Sigmoid colon (tissue), 7 donors: ENCODE results near the gene APOL2. TPM values are rescaled to one million over a fixed set of nuclear protein-coding genes. Genes with fewer than 3 reads are reported as not detected.
"Not testable (repeated sequence)": the region's sequence is repeated elsewhere in the genome, so short reads cannot be mapped to it uniquely, and the experiment has no call there.

Experiments
- DNase-seq: peaks from one replicate; pipeline ENCODE4 v3.0.0-alpha.2; 2019
- H3K27ac ChIP-seq, 4 donors: fragments of 200-600 bp; sonication (generic); one replicate each; pipeline ENCODE4 v1.5.1; 2016 to 2019; ENCODE audit warnings: mild to moderate bottlenecking in 1 of 4
- H3K27me3 ChIP-seq, 3 donors: fragments of 200-600 bp; sonication (generic); one replicate each; pipeline ENCODE4 v1.5.1; 2019; ENCODE audit warnings: mild to moderate bottlenecking in 1 of 3
- H3K36me3 ChIP-seq, 4 donors: fragments of 200-600 bp; sonication (generic); one replicate each; pipeline ENCODE4 v1.5.1; 2016 to 2019
- H3K4me1 ChIP-seq, 4 donors: fragments of 200-600 bp; sonication (generic); one replicate each; pipeline ENCODE4 v1.5.1; 2017 to 2019
- H3K4me3 ChIP-seq, 4 donors: fragments of 200-600 bp; sonication (generic); one replicate each; pipeline ENCODE4 v1.5.1; 2017 to 2019; ENCODE audit warnings: mild to moderate bottlenecking in 2 of 4, moderate library complexity in 1 of 4
- H3K9me3 ChIP-seq, 4 donors: fragments of 200-600 bp in 3 of 4; sonication (generic) in 3 of 4; one replicate each; pipeline versions ENCODE4 v1.5.1 to v1.6.1; 2013 to 2019
- EP300 ChIP-seq, 4 donors: sonication (generic); formaldehyde crosslinking; IDR thresholded peaks; one replicate each; pipeline ENCODE4 v1.6.1; 2017; ENCODE audit warnings: antibody characterized with exemption in 4 of 4
- POLR2A ChIP-seq, 2 donors: fragments of 450-650 bp; IDR thresholded peaks; one replicate each; pipeline ENCODE4 v1.6.1; 2016; ENCODE audit warnings: antibody characterized with exemption in 2 of 2, mild to moderate bottlenecking in 2 of 2, moderate library complexity in 2 of 2
- POLR2AphosphoS5 ChIP-seq, 4 donors: sonication (generic); formaldehyde crosslinking; IDR thresholded peaks; one replicate each; pipeline ENCODE4 v1.6.1; 2017; ENCODE audit warnings: antibody characterized with exemption in 4 of 4
- WGBS, 2 donors: extraction: QIAGEN DNeasy Blood & Tissue Kit; methylation state at CpG; one replicate each; pipeline ENCODE4 v1.1.7; 2013; 5-methylcytosine and 5-hydroxymethylcytosine counted together
- intact Hi-C: fragments of 100-400 bp; cut with DNase I; formaldehyde crosslinking; loops from one replicate; pipeline ENCODE4 v1.15.1; 2023
- polyA plus RNA-seq, 3 donors: library from polyadenylated mRNA; stranded (reverse); fragments of 200-250 nt; gene quantifications; one replicate each; pipeline ENCODE4 v1.2.3, GENCODE V29; 2013
- total RNA-seq, 4 donors: library from RNA; depleted of rRNA; stranded (reverse); fragments of >200 nt; gene quantifications; one replicate each; pipeline ENCODE4 v1.1.0, GENCODE V29; 2016
- TF ChIP-seq, protein P1 (sequence below), 4 experiments: fragments of 450-650 bp in 3 of 4; fragments of 200-600 bp in 1 of 4; IDR thresholded peaks; one replicate each; pipeline ENCODE4 v1.5.1; 2016 to 2019; ENCODE audit warnings: antibody characterized with exemption in 4 of 4, mild to moderate bottlenecking in 3 of 4, moderate library complexity in 2 of 4
- donor health status: healthy with polysubstance abuse.
- donor health status: Bipolar disorder and iron deficiency.
- donor health status: healthy.

The APOL2 gene
- total and polyA plus RNA-seq, 7 donors: 18.6 to 59.5 (median 29.1) TPM

- H3K27me3 ChIP-seq: no peaks in the 10 kb centered on the region
- intact Hi-C loops: no loop called here
- H3K9me3 ChIP-seq: no peaks in the 10 kb centered on the region
- H3K4me1 ChIP-seq: peaks cover 0 to 10% (median 1%) of the 10 kb centered on the region in 4 donors
- H3K36me3 ChIP-seq: no peaks in the 10 kb centered on the region
- no peak overlapping the region for H3K27ac ChIP-seq
- WGBS, 2 donors: 42 to 82% methylated on average over 2 of the region's 2 CpGs
- H3K4me3 ChIP-seq: no peak overlapping the region
- TF ChIP-seq POLR2AphosphoS5 (IDR thresholded peaks at IDR 0.05) (no peak), EP300 (IDR thresholded peaks at IDR 0.05) (no peak), POLR2A (IDR thresholded peaks at IDR 0.05) (no peak)
- TF ChIP-seq, protein P1, sequence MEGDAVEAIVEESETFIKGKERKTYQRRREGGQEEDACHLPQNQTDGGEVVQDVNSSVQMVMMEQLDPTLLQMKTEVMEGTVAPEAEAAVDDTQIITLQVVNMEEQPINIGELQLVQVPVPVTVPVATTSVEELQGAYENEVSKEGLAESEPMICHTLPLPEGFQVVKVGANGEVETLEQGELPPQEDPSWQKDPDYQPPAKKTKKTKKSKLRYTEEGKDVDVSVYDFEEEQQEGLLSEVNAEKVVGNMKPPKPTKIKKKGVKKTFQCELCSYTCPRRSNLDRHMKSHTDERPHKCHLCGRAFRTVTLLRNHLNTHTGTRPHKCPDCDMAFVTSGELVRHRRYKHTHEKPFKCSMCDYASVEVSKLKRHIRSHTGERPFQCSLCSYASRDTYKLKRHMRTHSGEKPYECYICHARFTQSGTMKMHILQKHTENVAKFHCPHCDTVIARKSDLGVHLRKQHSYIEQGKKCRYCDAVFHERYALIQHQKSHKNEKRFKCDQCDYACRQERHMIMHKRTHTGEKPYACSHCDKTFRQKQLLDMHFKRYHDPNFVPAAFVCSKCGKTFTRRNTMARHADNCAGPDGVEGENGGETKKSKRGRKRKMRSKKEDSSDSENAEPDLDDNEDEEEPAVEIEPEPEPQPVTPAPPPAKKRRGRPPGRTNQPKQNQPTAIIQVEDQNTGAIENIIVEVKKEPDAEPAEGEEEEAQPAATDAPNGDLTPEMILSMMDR (IDR thresholded peaks at IDR 0.05): no peak
- DNase-seq: no peak
Observed at GRCh38 chr22:36215981-36216380, 23.3 kb downstream of the APOL2 start.

DNA sequence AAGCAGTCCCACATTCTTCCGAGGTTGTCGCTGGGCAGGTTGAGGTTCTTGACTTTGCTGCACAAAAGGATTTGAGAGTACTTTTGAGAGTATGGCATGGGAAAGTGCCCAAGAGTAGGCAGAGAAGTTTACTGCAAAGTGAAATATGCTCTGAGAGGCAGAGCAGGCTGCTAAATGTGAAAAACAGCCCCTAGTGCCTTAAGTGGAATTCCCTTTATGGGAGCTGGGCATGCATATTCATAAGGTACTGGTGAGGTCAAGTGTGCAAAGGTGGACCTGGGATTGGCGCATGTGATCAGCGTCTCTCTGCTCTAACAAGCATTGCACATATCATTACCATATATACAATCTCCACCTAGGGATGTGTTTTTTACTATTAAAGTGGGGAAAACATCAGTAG, 25.7 kb downstream of the APOL2 start:
- TF ChIP-seq EP300 (IDR thresholded peaks at IDR 0.05) (no peak), POLR2A (IDR thresholded peaks at IDR 0.05) (no peak), POLR2AphosphoS5 (IDR thresholded peaks at IDR 0.05) (no peak)
- TF ChIP-seq, protein P1 (IDR thresholded peaks at IDR 0.05): no peak

DNA sequence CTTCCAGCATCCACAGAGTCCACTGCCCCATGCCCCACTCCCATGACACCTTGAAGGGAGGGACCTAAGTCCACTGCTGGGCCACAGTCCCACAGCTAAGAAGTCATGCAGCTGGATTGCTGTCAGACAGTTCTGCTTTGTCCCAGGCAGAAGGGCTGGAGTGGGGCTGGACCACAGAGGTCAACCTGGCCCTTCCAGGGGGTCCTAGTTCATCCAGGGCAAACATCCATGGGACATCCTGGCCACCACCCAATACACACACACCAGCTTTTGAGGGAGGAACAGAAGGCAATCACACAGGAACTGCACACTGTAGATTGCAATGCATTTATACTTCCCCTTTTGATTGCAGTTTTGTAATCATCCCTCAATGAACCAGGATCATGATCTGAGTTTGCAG, 26.4 kb downstream of the APOL2 start:
- Histone ChIP-seq H3K4me1 (peaks cover 0 to 7% (median 0%) of the 10 kb centered on the region in 4 donors), H3K9me3 (no peaks in the 10 kb centered on the region), H3K27me3 (no peaks in the 10 kb centered on the region), H3K27ac (no peak overlapping the region), H3K36me3 (no peaks in the 10 kb centered on the region), H3K4me3 (no peak overlapping the region)
- TF ChIP-seq EP300 (IDR thresholded peaks at IDR 0.05) (no peak), POLR2A (IDR thresholded peaks at IDR 0.05) (no peak), POLR2AphosphoS5 (IDR thresholded peaks at IDR 0.05) (no peak)
- TF ChIP-seq, protein P1 (IDR thresholded peaks at IDR 0.05): no peak
- no peak for DNase-seq
- intact Hi-C loops: no loop called here

More for the DNA sequence above, 25.7 kb downstream of the APOL2 start:
- H3K36me3 ChIP-seq: no peaks in the 10 kb centered on the region
- no peak overlapping the region for H3K4me3 ChIP-seq
- peaks cover 0 to 7% (median 0%) of the 10 kb centered on the region in 4 donors for H3K4me1 ChIP-seq
- H3K9me3 ChIP-seq: no peaks in the 10 kb centered on the region
- no peak overlapping the region for H3K27ac ChIP-seq
- 78 to 84% methylated on average over 4 of the region's 4 CpGs for WGBS, 2 donors
- intact Hi-C loops: no loop called here
- no peak for DNase-seq
- H3K27me3 ChIP-seq: no peaks in the 10 kb centered on the region

DNA sequence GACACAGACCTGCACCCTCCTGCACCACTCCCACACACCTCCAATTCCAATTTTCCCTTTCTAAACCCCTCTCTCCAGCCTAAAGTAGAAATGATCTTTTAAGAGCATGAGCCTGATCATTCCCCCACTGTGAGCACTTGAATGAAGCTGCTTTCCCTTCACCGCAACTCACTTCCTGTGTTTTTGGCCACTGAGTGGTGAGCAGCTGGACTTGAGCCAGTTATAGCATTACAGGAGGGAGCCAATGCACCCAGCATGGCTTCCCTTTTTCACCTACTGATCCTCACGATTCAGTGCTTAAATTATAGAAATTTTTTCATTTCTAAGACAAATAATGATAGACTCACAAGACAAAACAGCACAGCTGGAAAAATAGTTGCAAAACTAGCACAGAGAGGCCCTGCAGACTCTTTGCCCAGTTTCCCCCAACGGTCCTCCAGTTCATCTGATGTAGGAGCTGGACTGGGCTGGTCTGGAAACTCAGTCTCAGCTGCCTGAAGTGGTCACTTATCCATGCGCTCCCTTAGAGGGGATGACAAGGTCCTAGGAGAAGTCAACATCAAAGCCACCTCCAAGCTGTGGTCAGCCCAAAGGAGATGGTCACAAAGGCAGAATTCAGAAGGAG, 28.0 kb downstream of the APOL2 start:
- WGBS, 2 donors: 61 to 66% methylated on average over 4 of the region's 4 CpGs
- H3K27ac ChIP-seq: no peak overlapping the region
- H3K9me3 ChIP-seq: no peaks in the 10 kb centered on the region
- TF ChIP-seq POLR2AphosphoS5 (IDR thresholded peaks at IDR 0.05) (no peak), EP300 (IDR thresholded peaks at IDR 0.05) (no peak), POLR2A (IDR thresholded peaks at IDR 0.05) (no peak)
- TF ChIP-seq, protein P1 (IDR thresholded peaks at IDR 0.05): no peak
- no peak for DNase-seq
- intact Hi-C loops: no loop called here
- H3K4me3 ChIP-seq: no peak overlapping the region
- peaks cover 0 to 7% (median 0%) of the 10 kb centered on the region in 4 donors for H3K4me1 ChIP-seq
- H3K36me3 ChIP-seq: no peaks in the 10 kb centered on the region
- H3K27me3 ChIP-seq: no peaks in the 10 kb centered on the region

GRCh38 chr22:36210224-36210623, 29.1 kb downstream of the APOL2 start:
- Histone ChIP-seq H3K9me3 (no peaks in the 10 kb centered on the region), H3K27ac (no peak overlapping the region), H3K27me3 (no peaks in the 10 kb centered on the region), H3K4me3 (no peak overlapping the region), H3K36me3 (no peaks in the 10 kb centered on the region), H3K4me1 (peaks cover 0 to 7% (median 0%) of the 10 kb centered on the region in 4 donors)
- intact Hi-C loops: no loop called here
- TF ChIP-seq EP300 (IDR thresholded peaks at IDR 0.05) (no peak), POLR2A (IDR thresholded peaks at IDR 0.05) (no peak), POLR2AphosphoS5 (IDR thresholded peaks at IDR 0.05) (no peak)
- TF ChIP-seq, protein P1 (IDR thresholded peaks at IDR 0.05): no peak
- 88 to 95% methylated on average over 3 of the region's 3 CpGs for WGBS, 2 donors
- no peak for DNase-seq

GRCh38 chr22:36209488-36209908, 29.8 kb downstream of the APOL2 start:
- H3K36me3 ChIP-seq, H3K4me1 ChIP-seq, H3K27me3 ChIP-seq, H3K9me3 ChIP-seq, H3K4me3 ChIP-seq, H3K27ac ChIP-seq, DNase-seq, intact Hi-C loops: not testable (repeated sequence)
- 64 to 70% methylated on average over 5 of the region's 5 CpGs for WGBS, 2 donors
